ENCODE data around the gene NEK5. TPM values are rescaled to one million over a fixed set of nuclear protein-coding genes. Genes with fewer than 3 reads are reported as not detected.

NEK5 gene
- total RNA-seq, 2 experiments from 2014 or later, result 0.10 TPM; not detected in 1

DNA sequence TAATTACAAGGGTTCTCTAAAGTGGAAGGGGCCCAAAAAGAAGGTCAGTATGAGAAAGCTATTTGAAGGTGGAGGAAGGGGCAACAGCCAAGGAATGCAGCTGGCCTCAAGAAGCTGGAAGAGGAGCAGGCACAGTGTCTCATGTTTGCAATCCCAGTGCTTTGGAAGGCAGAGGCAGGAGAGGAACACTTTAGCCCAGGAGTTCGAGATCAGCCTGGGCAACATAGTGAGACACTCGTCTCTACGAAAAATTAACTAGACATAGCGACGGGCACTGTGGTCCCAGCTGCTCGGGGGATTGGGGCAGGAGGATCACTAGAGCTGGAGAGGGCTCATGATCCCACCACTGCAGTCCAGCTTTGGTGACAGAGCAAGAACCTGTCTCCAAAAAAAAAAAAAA, 31.2 kb upstream of the NEK5 start:
- H3K4me1 Mint-ChIP-seq, result peaks cover 31% of the 10 kb centered on the region

DNA sequence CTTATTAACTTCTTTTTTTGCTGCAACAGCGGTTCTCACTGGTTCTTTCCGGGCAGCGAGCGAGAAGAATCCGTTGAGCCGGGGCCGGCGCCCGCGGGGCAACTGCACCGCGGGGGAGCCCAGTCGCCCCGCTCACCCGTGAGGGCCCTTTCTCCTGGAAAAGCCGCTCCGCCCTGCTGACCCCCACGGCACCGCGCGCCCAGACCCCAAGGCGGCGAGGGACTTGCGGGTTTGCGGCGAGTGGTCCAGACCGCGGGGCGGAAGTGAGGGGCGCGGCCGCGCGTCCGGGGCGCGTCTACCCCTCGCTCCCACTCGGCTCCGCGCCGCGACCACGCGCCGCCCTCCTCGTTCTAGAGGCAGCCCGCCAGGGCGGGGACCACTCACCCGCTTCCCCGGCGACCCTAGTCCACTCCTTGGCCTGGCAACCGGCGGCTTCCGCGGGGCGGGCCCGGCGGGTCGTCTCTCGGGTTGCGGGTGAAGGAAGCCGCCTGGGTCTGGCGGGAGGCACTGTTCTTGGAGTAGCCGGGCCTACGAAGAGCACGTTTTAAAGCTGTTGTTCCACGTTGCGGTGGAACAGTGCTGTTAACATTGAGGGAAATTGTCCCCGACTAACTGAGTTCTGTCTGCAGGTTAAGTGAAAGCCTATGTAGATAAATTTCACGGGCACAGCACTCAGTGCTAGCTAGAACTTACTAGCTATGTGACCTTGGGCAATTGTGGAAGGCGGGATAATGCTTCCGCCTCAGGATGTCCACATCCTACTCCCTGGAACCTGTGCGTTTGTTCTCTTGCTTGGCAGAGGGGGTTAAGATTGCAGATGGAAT, 30.5 kb upstream of the NEK5 start, which contains the start of gene NEK3:
Gene NEK3 (minus strand): TSS at position 439 of the 824 bp plus-strand sequence. CDS start 3,406 bp downstream, outside the sequence.
- Mint-ChIP-seq H3K9me3 (no peaks in the 10 kb centered on the region), H3K27ac (peak within 1 kb of the TSS; percentile 57), H3K27me3 (peaks cover 17% of the 10 kb centered on the region), H3K4me1 (peaks cover 31% of the 10 kb centered on the region), H3K4me3 (peak within 1 kb of the TSS; percentile 79), H3K36me3 (peaks cover 5% of the 10 kb centered on the region)
- peak; percentile 58 for DNase-seq

More for the DNA sequence above, 31.2 kb upstream of the NEK5 start:
- Mint-ChIP-seq H3K9me3 (no peaks in the 10 kb centered on the region), H3K4me3 (peak overlapping the region; percentile 79), H3K36me3 (peaks cover 5% of the 10 kb centered on the region), H3K27ac (no peak overlapping the region), H3K27me3 (peaks cover 17% of the 10 kb centered on the region)
- DNase-seq, result no peak

DNA sequence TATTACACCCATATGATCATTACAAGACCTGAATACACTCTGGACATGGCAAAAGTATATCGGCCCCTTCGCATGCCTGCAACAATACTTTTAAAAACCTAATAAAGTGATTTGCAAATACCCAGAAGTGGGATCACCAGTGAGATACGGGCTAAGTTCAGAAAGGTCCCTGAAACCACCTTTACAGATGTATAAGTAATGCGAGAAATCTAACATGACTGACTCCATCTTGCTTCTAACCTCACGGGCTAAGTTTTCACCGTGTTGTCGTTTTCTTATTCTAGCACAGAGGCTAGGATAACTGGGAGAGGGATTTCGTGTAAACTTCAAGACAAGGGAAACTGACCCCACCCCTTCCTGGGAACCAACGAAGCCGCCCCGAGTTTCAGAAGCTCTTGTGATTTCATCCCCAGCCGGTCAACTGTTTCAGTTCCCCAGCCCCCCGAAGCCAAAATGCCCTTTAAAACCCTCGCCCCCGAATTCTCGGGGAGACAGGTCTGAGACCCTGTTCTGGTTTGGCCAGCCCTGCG, 29.8 kb upstream of the NEK5 start:
- Mint-ChIP-seq H3K4me1 (peaks cover 31% of the 10 kb centered on the region), H3K27ac (peak overlapping the region; percentile 57), H3K4me3 (peak overlapping the region; percentile 79), H3K27me3 (peaks cover 17% of the 10 kb centered on the region), H3K36me3 (peaks cover 5% of the 10 kb centered on the region), H3K9me3 (no peaks in the 10 kb centered on the region)
- DNase-seq, result no peak

DNA sequence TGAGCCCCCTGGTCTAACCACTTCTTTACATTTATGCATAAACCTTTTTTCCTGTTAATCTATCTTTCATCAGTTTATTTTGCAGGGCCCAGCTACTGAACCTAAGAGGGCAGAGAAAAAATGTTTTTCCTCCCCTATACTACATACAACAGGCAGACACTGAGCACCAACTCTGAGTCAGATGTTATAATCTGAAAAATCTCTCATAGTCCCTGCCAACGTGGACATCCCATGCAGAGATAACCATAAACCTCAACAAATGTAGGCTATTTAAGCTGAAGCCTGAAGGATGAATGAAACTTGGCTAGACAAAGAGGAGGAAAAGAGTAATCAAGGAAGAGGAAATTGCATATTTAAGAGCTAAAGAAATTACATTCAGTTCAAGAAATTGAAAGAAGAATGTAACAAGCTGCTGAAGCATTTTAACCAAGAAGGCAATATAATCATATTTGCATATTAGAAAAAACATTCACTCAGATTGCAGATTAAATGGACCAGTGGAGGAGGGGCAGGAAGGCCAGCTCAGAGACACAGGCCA, 27.9 kb upstream of the NEK5 start:
- peaks cover 17% of the 10 kb centered on the region for H3K27me3 Mint-ChIP-seq
- DNase-seq, result no peak
- H3K9me3 Mint-ChIP-seq, result no peaks in the 10 kb centered on the region
- H3K36me3 Mint-ChIP-seq, result peaks cover 5% of the 10 kb centered on the region
- no peak overlapping the region for H3K27ac Mint-ChIP-seq
- H3K4me3 Mint-ChIP-seq, result no peak overlapping the region
- peaks cover 20% of the 10 kb centered on the region for H3K4me1 Mint-ChIP-seq

DNA sequence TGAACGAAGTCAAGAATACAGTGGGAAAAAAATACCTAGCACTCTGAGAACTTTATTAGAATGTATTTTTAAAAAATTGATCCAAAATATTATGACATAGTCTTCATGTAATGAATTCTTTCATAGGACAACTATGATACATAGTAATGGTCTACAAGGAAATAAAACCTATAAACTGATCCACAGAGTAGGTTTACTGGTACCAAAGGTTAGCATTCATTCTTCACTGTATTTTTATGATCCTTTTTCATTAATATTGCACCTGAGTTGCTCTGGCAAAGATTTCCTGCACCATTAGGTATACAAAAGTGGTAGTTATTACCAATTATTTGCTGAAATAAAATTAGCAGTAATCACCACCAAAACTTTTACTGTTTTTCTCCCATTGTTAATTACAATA, 26.3 kb upstream of the NEK5 start:
- Mint-ChIP-seq H3K27ac (no peak overlapping the region), H3K9me3 (no peaks in the 10 kb centered on the region), H3K36me3 (peaks cover 5% of the 10 kb centered on the region), H3K27me3 (peaks cover 17% of the 10 kb centered on the region), H3K4me3 (no peak overlapping the region), H3K4me1 (peaks cover 20% of the 10 kb centered on the region)
- no peak for DNase-seq

DNA sequence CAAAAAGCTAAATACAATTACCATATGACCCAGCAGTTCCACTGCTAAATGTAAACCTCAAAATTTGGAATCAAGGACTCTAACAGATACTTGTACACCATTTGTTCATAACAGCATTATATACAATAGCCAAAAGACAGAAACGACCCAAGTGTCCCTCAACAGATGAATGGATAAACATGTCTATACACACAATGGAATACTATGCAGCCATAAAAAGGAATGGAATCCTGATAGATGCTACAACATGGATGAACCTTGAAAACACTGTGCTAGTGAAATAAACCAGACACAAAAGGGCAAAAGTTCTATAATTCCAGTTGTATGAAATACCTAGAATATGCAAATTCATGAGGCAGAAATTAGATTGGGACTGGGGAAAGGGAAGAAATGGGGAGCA, 18.4 kb upstream of the NEK5 start:
- Mint-ChIP-seq H3K4me3 (no peak overlapping the region), H3K36me3 (no peaks in the 10 kb centered on the region), H3K27ac (no peak overlapping the region), H3K9me3 (peaks cover 3% of the 10 kb centered on the region), H3K4me1 (no peaks in the 10 kb centered on the region), H3K27me3 (no peaks in the 10 kb centered on the region)
- no peak for DNase-seq

DNA sequence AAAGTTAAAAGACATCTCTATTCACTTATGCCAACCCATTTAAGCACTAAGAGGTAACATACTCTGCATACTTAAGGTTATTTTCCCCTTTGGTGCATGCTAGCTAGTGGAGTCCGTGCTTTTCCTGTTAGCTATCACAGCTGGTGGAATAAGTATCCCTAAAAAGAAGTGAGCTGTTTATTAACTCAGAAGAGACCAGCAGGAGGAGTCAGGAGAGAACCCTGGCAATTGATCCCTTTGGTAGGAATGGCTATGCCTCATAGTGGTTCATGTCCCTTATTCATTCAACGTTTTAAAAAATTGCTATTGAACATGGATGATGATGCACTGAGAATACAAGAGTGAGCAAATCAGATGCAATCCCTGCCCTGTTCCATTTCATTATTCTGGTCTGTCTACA, 12.4 kb upstream of the NEK5 start:
- Mint-ChIP-seq H3K4me3 (no peak overlapping the region), H3K27ac (no peak overlapping the region), H3K9me3 (no peaks in the 10 kb centered on the region), H3K36me3 (no peaks in the 10 kb centered on the region), H3K27me3 (no peaks in the 10 kb centered on the region), H3K4me1 (no peaks in the 10 kb centered on the region)
- no peak for DNase-seq

DNA sequence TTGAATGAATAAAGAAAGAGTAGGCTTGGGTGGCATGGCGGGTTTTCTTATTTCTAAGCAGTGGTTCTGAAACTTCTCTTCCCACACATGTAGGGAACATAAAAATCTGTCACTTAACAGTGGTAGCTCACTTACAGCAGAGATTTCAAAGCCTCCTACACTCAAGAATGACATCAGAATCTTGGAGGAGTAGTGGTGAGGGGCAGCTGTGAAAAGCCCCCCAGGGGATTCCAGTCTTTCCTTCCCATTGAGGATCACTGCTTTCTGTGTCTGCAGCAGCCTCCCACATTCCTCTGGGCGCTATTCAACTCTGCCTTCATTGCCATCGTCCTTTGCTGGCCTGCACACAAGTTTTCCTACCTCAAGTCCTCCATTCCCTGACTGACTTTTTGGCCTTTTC, 8.6 kb upstream of the NEK5 start:
- Mint-ChIP-seq H3K9me3 (no peaks in the 10 kb centered on the region), H3K4me1 (no peaks in the 10 kb centered on the region), H3K27ac (no peak overlapping the region), H3K27me3 (no peaks in the 10 kb centered on the region), H3K4me3 (no peak overlapping the region), H3K36me3 (no peaks in the 10 kb centered on the region)
- no peak for DNase-seq

DNA sequence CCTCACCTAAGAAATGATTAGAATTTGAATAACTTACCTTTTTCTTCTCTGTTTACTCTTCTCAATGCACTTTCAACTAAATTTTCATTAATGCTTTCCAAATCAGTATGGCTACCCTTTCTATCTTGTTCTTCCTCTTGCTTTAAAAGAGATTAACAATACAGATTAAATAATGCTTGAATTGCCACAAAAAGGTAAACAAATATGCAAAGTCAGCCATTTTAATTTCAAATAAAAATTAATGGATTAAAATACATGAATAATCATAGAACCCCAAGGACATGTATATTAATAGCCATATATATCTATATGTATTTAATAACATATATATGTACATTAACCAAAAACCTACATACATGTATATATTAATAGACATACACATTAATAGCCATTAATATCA, 7.9 kb upstream of the NEK5 start:
- no peaks in the 10 kb centered on the region for H3K9me3 Mint-ChIP-seq
- H3K27ac Mint-ChIP-seq, result no peak overlapping the region
- no peak overlapping the region for H3K4me3 Mint-ChIP-seq
- no peaks in the 10 kb centered on the region for H3K36me3 Mint-ChIP-seq
- no peaks in the 10 kb centered on the region for H3K4me1 Mint-ChIP-seq
- DNase-seq, result no peak
- H3K27me3 Mint-ChIP-seq, result no peaks in the 10 kb centered on the region

DNA sequence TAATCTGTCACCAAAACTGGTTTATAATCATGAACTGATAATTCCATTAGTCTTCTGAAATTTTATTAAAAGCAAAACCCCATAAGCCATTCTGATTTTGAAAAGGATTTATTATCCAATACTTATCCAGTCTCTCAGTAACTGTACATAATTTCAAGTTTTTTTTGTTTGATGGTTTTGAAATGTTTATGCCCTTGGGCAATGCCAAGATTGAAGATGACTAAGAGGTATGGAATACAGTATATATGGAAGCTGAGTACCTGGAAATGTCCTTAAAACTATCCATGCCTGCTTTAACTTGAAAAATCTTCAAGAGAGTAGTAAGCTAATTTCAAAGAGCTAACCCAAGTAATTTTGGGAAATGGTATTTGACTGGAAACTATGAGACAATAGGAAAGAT, 1.8 kb upstream of the NEK5 start:
- no peak overlapping the region for H3K4me3 Mint-ChIP-seq
- H3K9me3 Mint-ChIP-seq, result no peaks in the 10 kb centered on the region
- DNase-seq, result no peak
- peaks cover 18% of the 10 kb centered on the region for H3K27me3 Mint-ChIP-seq
- no peak overlapping the region for H3K27ac Mint-ChIP-seq
- peaks cover 2% of the 10 kb centered on the region for H3K36me3 Mint-ChIP-seq
- H3K4me1 Mint-ChIP-seq, result peaks cover 16% of the 10 kb centered on the region

DNA sequence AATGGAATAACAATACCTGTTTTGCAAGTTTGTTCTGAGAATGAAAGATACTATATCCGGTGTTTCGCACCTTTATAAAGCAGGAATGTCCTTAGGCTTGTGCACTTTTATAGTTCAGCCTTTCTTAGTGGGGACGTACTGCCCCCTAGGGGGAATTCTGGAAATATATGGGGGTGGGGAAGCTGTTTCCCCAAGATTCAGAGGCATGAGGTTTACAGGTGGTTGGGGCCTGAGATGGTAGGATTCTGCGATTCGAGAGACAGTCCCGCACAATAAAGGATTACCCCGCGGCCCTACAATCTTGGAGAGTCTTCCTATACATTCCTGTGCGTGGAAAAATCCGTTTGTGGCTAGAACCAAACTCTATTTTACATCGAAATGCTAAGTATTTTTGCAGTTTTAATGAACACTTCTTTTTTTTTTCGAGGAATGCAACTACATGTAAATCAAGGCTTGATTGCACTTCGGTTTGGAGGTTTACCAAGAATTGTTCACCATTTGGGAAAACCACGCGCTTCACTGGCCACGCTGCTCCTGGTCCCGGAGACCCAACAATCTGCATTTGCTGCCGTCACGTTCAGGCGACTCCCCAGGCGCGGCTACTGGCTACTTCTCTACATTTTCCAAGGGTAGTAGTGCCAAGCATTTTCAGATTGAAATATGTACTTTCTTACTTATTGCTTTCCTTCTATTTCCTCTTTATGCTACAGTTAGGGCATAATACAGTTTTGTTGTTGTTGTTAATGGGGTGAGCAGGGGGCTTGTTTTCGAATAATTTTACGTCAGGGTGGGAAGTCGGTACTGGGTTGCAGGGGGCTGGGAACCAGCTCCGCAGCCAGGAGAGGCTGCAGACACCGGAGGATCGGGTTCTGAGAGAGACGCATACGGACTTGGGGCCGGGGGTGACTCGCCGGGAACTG, 830 bp downstream of the NEK5 start:
- Mint-ChIP-seq H3K4me3 (peak overlapping the region; percentile 80), H3K27ac (no peak overlapping the region), H3K27me3 (peaks cover 18% of the 10 kb centered on the region), H3K4me1 (peaks cover 16% of the 10 kb centered on the region), H3K36me3 (peaks cover 2% of the 10 kb centered on the region), H3K9me3 (no peaks in the 10 kb centered on the region)
- peak; percentile 42 for DNase-seq

DNA sequence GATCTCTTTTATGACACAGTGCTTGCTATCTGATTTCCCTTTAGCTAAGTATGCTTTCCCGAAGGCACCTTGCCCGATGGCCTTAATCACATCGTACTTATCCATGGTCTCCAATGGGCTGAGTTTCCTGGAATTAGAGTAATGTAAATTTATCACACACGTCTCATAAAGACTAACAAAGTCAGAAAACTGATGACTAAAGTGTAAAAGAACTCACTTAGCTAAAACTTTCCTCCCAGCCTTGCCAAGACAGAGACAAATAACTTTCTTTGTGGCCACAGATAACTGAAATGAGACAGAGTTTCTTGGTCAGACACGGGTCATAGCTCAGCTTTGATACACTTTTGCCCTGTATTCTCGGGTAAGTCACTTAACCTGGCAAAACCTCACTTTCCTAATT, 1.5 kb downstream of the NEK5 start:
- Mint-ChIP-seq H3K27ac (no peak overlapping the region), H3K27me3 (peaks cover 18% of the 10 kb centered on the region), H3K4me3 (no peak overlapping the region), H3K9me3 (no peaks in the 10 kb centered on the region), H3K4me1 (peaks cover 16% of the 10 kb centered on the region), H3K36me3 (peaks cover 2% of the 10 kb centered on the region)
- DNase-seq, result no peak

DNA sequence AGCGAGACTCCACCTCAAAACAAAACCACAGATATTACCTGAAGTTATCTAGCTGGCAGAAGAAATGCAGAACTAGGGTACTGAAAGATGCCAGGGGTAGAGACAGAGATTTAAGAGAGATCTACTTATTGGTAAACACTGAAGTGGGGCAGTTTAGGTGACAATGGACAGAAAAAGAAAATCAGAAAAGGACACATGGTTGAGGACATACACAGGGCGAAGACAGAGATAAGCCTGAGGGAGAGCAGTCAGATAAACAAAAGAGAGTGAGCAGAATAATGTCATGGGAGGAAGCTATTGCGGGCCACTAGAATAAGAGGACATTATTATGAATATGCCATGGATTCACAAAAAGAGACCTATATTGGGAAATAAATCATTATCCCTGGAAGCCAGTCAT, 3.3 kb downstream of the NEK5 start:
- Mint-ChIP-seq H3K4me1 (peaks cover 16% of the 10 kb centered on the region), H3K4me3 (no peak overlapping the region), H3K27me3 (peaks cover 13% of the 10 kb centered on the region), H3K36me3 (peaks cover 2% of the 10 kb centered on the region), H3K9me3 (no peaks in the 10 kb centered on the region), H3K27ac (no peak overlapping the region)
- DNase-seq, result no peak

DNA sequence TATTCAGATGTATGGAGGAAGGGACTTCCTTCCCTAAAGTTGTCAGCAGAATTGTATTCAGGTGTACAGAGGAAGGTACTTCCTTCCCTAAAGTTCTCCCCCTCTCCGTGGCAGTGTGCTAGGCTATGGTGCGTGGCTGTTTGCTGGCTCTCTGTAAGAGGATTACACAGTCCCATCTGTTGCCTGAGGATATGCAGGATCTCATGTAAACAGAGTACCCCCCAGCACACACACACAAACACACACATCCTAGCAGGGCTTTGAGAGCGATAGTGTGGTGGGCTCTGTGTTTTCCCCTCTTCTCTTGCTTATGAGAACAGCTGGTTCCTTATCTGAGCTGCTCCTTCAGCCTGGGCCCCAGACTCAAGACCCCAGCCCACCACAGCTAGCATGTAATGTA, 10.3 kb downstream of the NEK5 start:
- H3K9me3 Mint-ChIP-seq, result no peaks in the 10 kb centered on the region
- DNase-seq, result no peak
- H3K27me3 Mint-ChIP-seq, result peaks cover 2% of the 10 kb centered on the region
- H3K36me3 Mint-ChIP-seq, result no peaks in the 10 kb centered on the region
- no peaks in the 10 kb centered on the region for H3K4me1 Mint-ChIP-seq
- no peak overlapping the region for H3K27ac Mint-ChIP-seq
- no peak overlapping the region for H3K4me3 Mint-ChIP-seq

DNA sequence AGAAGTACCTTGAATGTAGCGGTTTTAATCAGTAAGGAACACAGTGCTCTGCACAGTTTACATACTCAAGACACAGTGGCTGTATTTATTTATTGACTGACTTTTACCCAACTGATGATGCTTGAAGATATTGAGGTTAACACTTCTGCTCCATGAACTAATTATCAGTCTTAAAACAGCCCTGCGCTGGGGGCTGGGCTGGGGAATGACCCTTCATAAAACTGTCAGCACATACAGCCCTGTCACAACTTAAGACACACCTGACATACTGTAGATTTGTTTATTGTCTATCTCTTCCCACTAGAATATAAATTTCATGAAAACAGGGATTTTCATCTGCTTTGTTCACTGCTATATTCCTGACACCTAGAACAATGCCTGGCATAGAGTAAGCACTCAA, 10.8 kb downstream of the NEK5 start:
- Mint-ChIP-seq H3K4me1 (no peaks in the 10 kb centered on the region), H3K27me3 (peaks cover 3% of the 10 kb centered on the region), H3K4me3 (no peak overlapping the region), H3K27ac (no peak overlapping the region), H3K9me3 (no peaks in the 10 kb centered on the region), H3K36me3 (no peaks in the 10 kb centered on the region)
- DNase-seq, result no peak

Measured in activated naive CD8-positive, alpha-beta T cell treated with anti-CD3 and anti-CD28 coated beads for 36 hours (primary cell).